ENCODE data around the gene ZNF275. TPM values are rescaled to one million over a fixed set of nuclear protein-coding genes. Genes with fewer than 3 reads are reported as not detected.
"Not testable (repeated sequence)": the region's sequence is repeated elsewhere in the genome, so short reads cannot be mapped to it uniquely, and the experiment has no call there.

ZNF275 gene
- total and polyA plus RNA-seq, 12 donors, result 2.3 to 10.1 (median 7.2) TPM

DNA sequence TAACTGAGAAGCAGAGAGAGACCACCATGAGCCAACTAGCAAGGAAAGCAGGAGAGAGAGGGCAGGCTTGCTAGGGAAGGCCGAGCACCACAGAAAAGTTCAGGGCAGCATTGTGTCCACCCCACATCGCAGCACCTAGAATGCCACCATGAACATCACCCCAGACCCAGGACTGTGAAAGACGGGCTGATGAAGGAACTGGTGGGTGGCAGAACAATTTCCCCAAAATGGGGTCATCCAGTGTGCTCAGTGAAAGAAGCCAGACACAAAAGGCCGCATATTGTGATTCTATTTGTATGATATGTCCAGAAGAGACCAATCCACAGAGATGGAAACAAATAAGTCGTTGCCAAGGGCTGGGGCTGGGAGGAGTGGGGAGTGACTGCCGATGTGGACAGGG, 50.4 kb downstream of the ZNF275 start:
- H3K27me3 ChIP-seq, result no peaks in the 10 kb centered on the region
- peaks cover 0 to 4% (median 0%) of the 10 kb centered on the region in 9 donors for H3K4me1 ChIP-seq
- no peak overlapping the region for H3K4me3 ChIP-seq
- no peaks in the 10 kb centered on the region for H3K36me3 ChIP-seq
- H3K27ac ChIP-seq, result no peak overlapping the region
- intact Hi-C loops (cut with DNase I), result loop anchor here in 1 of 10 donors (10.0 kb wide), 2 partner anchors 60 to 300 kb away; partner anchors contain the start of gene PNMA6F
- no peak for ATAC-seq
- H3K9me3 ChIP-seq, result no peaks in the 10 kb centered on the region
- 89 to 96% methylated on average over 6 of the region's 6 CpGs for WGBS, 2 donors
- TF ChIP-seq, protein P1, sequence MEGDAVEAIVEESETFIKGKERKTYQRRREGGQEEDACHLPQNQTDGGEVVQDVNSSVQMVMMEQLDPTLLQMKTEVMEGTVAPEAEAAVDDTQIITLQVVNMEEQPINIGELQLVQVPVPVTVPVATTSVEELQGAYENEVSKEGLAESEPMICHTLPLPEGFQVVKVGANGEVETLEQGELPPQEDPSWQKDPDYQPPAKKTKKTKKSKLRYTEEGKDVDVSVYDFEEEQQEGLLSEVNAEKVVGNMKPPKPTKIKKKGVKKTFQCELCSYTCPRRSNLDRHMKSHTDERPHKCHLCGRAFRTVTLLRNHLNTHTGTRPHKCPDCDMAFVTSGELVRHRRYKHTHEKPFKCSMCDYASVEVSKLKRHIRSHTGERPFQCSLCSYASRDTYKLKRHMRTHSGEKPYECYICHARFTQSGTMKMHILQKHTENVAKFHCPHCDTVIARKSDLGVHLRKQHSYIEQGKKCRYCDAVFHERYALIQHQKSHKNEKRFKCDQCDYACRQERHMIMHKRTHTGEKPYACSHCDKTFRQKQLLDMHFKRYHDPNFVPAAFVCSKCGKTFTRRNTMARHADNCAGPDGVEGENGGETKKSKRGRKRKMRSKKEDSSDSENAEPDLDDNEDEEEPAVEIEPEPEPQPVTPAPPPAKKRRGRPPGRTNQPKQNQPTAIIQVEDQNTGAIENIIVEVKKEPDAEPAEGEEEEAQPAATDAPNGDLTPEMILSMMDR (IDR thresholded peaks at IDR 0.05), result no peak
- DNase-seq, result no peak

DNA sequence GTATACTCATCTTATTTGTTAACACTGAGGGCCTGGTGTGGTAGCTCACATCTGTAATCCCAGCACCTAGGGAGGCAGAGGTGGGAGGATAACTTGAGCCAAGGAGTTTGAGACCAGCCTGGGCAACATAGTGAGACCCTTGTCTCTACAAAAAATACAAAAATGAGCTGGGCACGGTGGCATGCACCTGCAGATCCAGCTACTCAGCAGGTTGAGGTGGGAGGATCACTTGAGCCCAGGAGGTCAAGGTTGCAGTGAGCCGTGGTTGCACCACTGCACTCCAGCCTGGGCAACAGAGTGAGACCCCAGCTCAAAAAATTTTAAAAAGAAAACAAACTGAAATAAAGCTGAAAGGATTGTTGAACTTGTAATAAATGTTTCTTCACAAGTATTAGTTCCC, 51.0 kb downstream of the ZNF275 start:
- H3K4me1 ChIP-seq, DNase-seq, H3K4me3 ChIP-seq, H3K27me3 ChIP-seq, ATAC-seq, H3K27ac ChIP-seq, H3K9me3 ChIP-seq, H3K36me3 ChIP-seq: not testable (repeated sequence)
- intact Hi-C loops (cut with DNase I), result loop anchor here in 1 of 10 donors (10.0 kb wide), 2 partner anchors 60 to 300 kb away; partner anchors contain the start of gene PNMA6F
- WGBS, 2 donors, result 82 to 92% methylated on average over 2 of the region's 2 CpGs

DNA sequence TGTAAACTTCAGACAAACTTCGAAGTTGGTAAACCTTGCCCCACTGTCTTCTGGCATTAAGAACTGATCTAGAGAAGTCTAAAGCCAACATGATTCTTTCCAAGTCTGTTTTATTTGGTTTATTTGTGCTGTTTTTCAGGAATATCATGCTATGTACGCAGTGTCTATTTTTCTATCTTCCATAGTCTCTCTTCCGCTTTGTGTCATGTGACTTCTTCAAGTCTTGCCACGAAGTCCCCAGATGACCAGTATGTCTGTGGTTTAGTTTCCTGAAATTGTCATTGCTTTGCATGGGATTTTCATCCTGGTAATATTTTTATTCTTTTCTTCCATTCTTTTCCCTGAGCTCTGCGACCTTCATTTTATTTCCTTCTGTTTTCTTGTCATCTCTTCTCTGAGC, 52.1 kb downstream of the ZNF275 start:
- intact Hi-C loops (cut with DNase I), result loop anchor here in 1 of 10 donors (10.0 kb wide), 2 partner anchors 61 to 301 kb away; partner anchors contain the start of gene PNMA6F
- ATAC-seq, result no peak
- peaks cover 0 to 4% (median 0%) of the 10 kb centered on the region in 9 donors for H3K4me1 ChIP-seq
- no peak overlapping the region for H3K27ac ChIP-seq
- no peaks in the 10 kb centered on the region for H3K27me3 ChIP-seq
- no peaks in the 10 kb centered on the region for H3K9me3 ChIP-seq
- WGBS, 2 donors, result 77 to 85% methylated on average over 5 of the region's 5 CpGs
- no peak overlapping the region for H3K4me3 ChIP-seq
- TF ChIP-seq, protein P1 (IDR thresholded peaks at IDR 0.05), result no peak
- no peaks in the 10 kb centered on the region for H3K36me3 ChIP-seq
- no peak for DNase-seq

DNA sequence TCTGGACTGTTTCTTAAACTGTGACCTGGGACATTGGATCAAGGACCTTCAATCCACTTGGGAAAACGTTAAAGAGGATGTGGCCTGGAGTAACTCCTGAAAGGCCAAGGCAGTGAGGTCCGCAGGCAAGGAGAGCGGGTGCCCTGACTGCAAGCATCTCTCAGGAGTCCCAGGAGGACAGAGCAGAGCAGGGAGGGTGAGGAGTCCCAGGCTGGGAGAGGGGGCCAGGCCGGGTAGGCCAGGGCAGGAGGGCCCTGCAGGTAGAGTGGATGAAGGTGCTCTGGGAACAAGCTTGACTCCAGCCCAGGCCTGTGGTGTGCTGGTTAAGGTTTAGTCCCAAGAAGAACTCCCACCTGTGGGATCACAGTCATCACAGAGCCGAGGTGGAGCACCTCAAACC, 53.4 kb downstream of the ZNF275 start:
- Histone ChIP-seq H3K27me3 (no peaks in the 10 kb centered on the region), H3K4me1 (no peaks in the 10 kb centered on the region), H3K36me3 (no peaks in the 10 kb centered on the region), H3K27ac (no peak overlapping the region), H3K4me3 (no peak overlapping the region), H3K9me3 (no peaks in the 10 kb centered on the region)
- no peak for DNase-seq
- TF ChIP-seq, protein P1 (IDR thresholded peaks at IDR 0.05), result no peak
- 72 to 85% methylated on average over 5 of the region's 5 CpGs for WGBS, 2 donors
- no peak for ATAC-seq
- intact Hi-C loops (cut with DNase I), result loop anchor here in 1 of 10 donors (10.0 kb wide), 2 partner anchors 63 to 303 kb away; partner anchors contain the start of gene PNMA6F

DNA sequence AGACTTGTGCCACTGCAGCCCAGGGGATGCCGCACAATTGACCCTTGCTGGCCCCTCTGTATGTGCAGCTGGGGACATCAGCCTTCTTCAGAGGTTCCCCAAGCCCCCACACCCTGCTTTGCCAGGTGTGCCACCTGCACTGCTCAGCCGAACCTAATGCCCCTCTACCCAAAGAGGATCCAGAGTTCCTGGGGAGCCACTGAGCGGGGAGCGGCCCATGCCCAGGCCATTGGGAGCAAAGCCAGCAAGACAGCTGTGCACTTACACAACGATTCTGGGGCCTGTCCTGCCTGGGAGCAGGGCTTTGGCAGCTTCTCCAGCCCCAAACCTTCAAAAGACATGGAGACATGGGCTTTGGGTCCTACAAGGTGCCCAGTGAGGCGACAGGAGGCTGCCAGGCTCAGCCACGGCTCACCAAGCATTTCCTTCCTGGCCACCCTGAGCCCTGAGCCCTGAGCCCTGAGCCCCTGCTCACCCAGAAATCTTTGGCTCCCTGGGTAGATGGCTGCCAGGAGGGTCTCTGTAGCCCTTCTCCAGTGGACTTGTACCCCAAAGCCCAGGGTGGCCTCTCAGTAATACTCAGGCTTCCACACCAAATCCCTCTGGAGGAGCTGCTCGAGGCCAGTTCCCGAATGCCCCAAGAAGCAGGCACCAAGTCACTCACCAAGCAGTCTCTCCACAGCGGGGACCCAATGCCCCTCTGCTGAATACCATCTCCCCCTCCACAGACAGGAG, 54.2 kb downstream of the ZNF275 start:
- TF ChIP-seq, protein P1 (IDR thresholded peaks at IDR 0.05), result no peak
- intact Hi-C loops (cut with DNase I), result loop anchor here in 1 of 10 donors (10.0 kb wide), 2 partner anchors 63 to 303 kb away; partner anchors contain the start of gene PNMA6F
- no peaks in the 10 kb centered on the region for H3K27me3 ChIP-seq
- ATAC-seq (no peak), DNase-seq (no peak)
- no peaks in the 10 kb centered on the region for H3K9me3 ChIP-seq
- no peak overlapping the region for H3K4me3 ChIP-seq
- no peak overlapping the region for H3K27ac ChIP-seq
- H3K4me1 ChIP-seq, result no peaks in the 10 kb centered on the region
- H3K36me3 ChIP-seq, result no peaks in the 10 kb centered on the region
- 84 to 87% methylated on average over 10 of the region's 10 CpGs for WGBS, 2 donors
